Measurements from ENCODE around the gene SV2C.

- TF ChIP-seq CTCF (IDR thresholded peaks at IDR 0.05) (no peak), POLR2A (IDR thresholded peaks at IDR 0.05) (no peak)
Measured at GRCh38 chr5:76278261-76278789, 195.1 kb downstream of the SV2C start.

All from testis (tissue), 2 donors.